Liver (tissue), 9 donors: Measurements from ENCODE around the gene GALNT6. TPM values are rescaled to one million over a fixed set of nuclear protein-coding genes. Genes with fewer than 3 reads are reported as not detected.

ENCODE experiments used
- DNase-seq: peaks from one replicate; pipeline ENCODE4 v3.0.0-alpha.2; 2017; ENCODE audit warnings: low spot score
- H3K27ac ChIP-seq, 2 donors: one replicate each; pipeline ENCODE4 v1.7.0; 2013; ENCODE audit warnings: inconsistent platforms in 2 of 2, low read length in 2 of 2, control low read depth in 1 of 2, low read depth in 1 of 2, mild to moderate bottlenecking in 1 of 2
- H3K27me3 ChIP-seq, 4 donors: one replicate each; pipeline versions ENCODE4 v1.6.1 to v1.7.0; 2013; ENCODE audit warnings: low read length in 3 of 4, inconsistent platforms in 1 of 4, mild to moderate bottlenecking in 1 of 4, moderate library complexity in 1 of 4; ENCODE audit not compliant: control insufficient read depth in 4 of 4, insufficient read depth in 4 of 4
- H3K36me3 ChIP-seq, 4 donors: one replicate each; pipeline versions ENCODE4 v1.6.1 to v1.7.0; 2013; ENCODE audit warnings: low read length in 3 of 4, mild to moderate bottlenecking in 3 of 4, low read depth in 1 of 4, moderate library complexity in 1 of 4; ENCODE audit not compliant: control insufficient read depth in 4 of 4, insufficient read depth in 3 of 4
- H3K4me1 ChIP-seq, 4 donors: one replicate each; pipeline versions ENCODE4 v1.6.1 to v1.7.0; 2013; ENCODE audit warnings: low read length in 3 of 4, mild to moderate bottlenecking in 3 of 4, moderate library complexity in 1 of 4; ENCODE audit not compliant: control insufficient read depth in 4 of 4, insufficient read depth in 4 of 4
- H3K4me3 ChIP-seq, 3 donors: one replicate each; pipeline versions ENCODE4 v1.6.1 to v1.7.0; 2013; ENCODE audit warnings: low read length in 3 of 3, control low read depth in 1 of 3, low read depth in 1 of 3, mild to moderate bottlenecking in 1 of 3
- H3K9ac ChIP-seq, 2 donors: one replicate each; pipeline ENCODE4 v1.7.0; 2013; ENCODE audit warnings: low read length in 2 of 2, mild to moderate bottlenecking in 2 of 2, moderate library complexity in 2 of 2, control low read depth in 1 of 2, low read depth in 1 of 2
- H3K9me3 ChIP-seq, 4 donors: one replicate each; pipeline versions ENCODE4 v1.6.1 to v1.7.0; 2013; ENCODE audit warnings: low read length in 3 of 4; ENCODE audit not compliant: control insufficient read depth in 4 of 4
- GABPA ChIP-seq, 2 donors: IDR thresholded peaks in 1 of 2; conservative IDR thresholded peaks in 1 of 2; 2 replicates each; pipeline ENCODE4 v1.6.1; 2016; ENCODE audit warnings: antibody characterized with exemption in 2 of 2, mild to moderate bottlenecking in 1 of 2, moderate library complexity in 1 of 2
- HNF4A ChIP-seq, 2 donors: conservative IDR thresholded peaks; 2 replicates each; pipeline ENCODE4 v1.6.1; 2016; ENCODE audit warnings: antibody characterized with exemption in 2 of 2, mild to moderate bottlenecking in 2 of 2
- HNF4G ChIP-seq: IDR thresholded peaks from 2 replicates; pipeline ENCODE4 v1.6.1; 2016; ENCODE audit warnings: antibody characterized with exemption
- JUND ChIP-seq, 2 donors: IDR thresholded peaks; 2 replicates each; pipeline ENCODE4 v1.6.1; 2016; ENCODE audit warnings: antibody characterized with exemption in 2 of 2
- RAD21 ChIP-seq, 2 donors: IDR thresholded peaks; 2 replicates each; pipeline ENCODE4 v1.6.1; 2016; ENCODE audit warnings: antibody characterized with exemption in 2 of 2, mild to moderate bottlenecking in 2 of 2
- RXRA ChIP-seq, 2 donors: IDR thresholded peaks; 2 replicates each; pipeline ENCODE4 v1.6.1; 2017 to 2018; ENCODE audit warnings: antibody characterized with exemption in 2 of 2, mild to moderate bottlenecking in 1 of 2
- SP1 ChIP-seq: IDR thresholded peaks from 2 replicates; pipeline ENCODE4 v1.6.1; 2018; ENCODE audit warnings: antibody characterized with exemption, mild to moderate bottlenecking
- TAF1 ChIP-seq: conservative IDR thresholded peaks from 2 replicates; pipeline ENCODE4 v1.6.1; 2016; ENCODE audit warnings: antibody characterized with exemption, mild to moderate bottlenecking
- WGBS: extraction: QIAGEN DNeasy Blood & Tissue Kit; methylation state at CpG from one replicate; pipeline ENCODE4 v1.1.7; 2013; 5-methylcytosine and 5-hydroxymethylcytosine counted together
- polyA plus RNA-seq, 2 donors: library from polyadenylated mRNA; stranded (reverse) in 1 of 2; unstranded in 1 of 2; fragments of 200-250 nt in 1 of 2; fragments of >200 nt in 1 of 2; fragmentation: Nextera tagmentation in 1 of 2; extraction: Ambion mirVana in 1 of 2; gene quantifications; one replicate each; pipeline versions ENCODE4 v1.2.1 to v1.2.3, GENCODE V29; 2013 to 2015
- total RNA-seq, 2 donors: library from RNA; depleted of rRNA; stranded (reverse); fragments of >200 nt; gene quantifications; one replicate each; pipeline ENCODE4 v1.2.3, GENCODE V29; 2014
- TF ChIP-seq, protein P1 (sequence below): IDR thresholded peaks from 2 replicates; pipeline ENCODE4 v1.6.1; 2016; ENCODE audit warnings: antibody characterized with exemption
- TF ChIP-seq, protein P2 (sequence below): IDR thresholded peaks from 2 replicates; pipeline ENCODE4 v1.6.1; 2016; ENCODE audit warnings: antibody characterized with exemption
- TF ChIP-seq, protein P3 (sequence below): IDR thresholded peaks from 2 replicates; pipeline ENCODE4 v1.6.1; 2016; ENCODE audit warnings: antibody characterized with exemption, mild to moderate bottlenecking
- TF ChIP-seq, protein P4 (sequence below): fragments of 150-350 bp; IDR thresholded peaks from 2 replicates; pipeline ENCODE4 v1.5.1; 2017; ENCODE audit warnings: improper control_type of control experiment, low read depth, low read length; ENCODE audit not compliant: missing input control
- donor health status: healthy.
- donor health status: healthy.
- donor health status: healthy.
- donor health status: healthy.
- donor health status: healthy.

Gene GALNT6
- total and polyA plus RNA-seq, 4 donors = 0.40 to 24.1 (median 1.2) TPM

DNA sequence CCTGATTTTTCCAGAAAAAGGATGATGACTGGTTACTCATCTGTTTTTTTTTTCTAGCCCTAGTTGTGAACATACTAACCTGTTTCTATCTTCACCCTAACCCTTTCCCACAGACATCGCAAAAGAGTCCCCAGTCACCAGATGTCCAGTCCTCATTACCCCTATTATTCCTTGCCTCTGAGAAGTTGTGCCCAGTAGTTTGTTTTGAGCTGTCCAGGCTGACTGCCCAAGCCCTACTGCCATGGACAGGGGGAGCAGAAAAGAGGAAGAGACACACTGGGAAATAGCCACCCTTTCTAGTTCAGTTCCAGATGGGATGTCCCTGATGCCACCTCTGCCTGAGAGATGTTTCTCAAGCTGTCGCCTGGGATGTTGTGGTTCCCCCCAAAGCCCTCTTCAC, 30.9 kb downstream of the GALNT6 start:
- TF ChIP-seq, protein P1, sequence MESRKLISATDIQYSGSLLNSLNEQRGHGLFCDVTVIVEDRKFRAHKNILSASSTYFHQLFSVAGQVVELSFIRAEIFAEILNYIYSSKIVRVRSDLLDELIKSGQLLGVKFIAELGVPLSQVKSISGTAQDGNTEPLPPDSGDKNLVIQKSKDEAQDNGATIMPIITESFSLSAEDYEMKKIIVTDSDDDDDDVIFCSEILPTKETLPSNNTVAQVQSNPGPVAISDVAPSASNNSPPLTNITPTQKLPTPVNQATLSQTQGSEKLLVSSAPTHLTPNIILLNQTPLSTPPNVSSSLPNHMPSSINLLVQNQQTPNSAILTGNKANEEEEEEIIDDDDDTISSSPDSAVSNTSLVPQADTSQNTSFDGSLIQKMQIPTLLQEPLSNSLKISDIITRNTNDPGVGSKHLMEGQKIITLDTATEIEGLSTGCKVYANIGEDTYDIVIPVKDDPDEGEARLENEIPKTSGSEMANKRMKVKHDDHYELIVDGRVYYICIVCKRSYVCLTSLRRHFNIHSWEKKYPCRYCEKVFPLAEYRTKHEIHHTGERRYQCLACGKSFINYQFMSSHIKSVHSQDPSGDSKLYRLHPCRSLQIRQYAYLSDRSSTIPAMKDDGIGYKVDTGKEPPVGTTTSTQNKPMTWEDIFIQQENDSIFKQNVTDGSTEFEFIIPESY = no peak
- no peak for TF ChIP-seq RXRA (IDR thresholded peaks at IDR 0.05)
- no peak for TF ChIP-seq SP1
- TF ChIP-seq HNF4A (conservative IDR thresholded peaks at IDR 0.05) = no peak
- no peak for TF ChIP-seq GABPA (IDR thresholded peaks at IDR 0.05 in 1 of 2, conservative IDR thresholded peaks at IDR 0.05 in 1 of 2)
- TF ChIP-seq, protein P2, sequence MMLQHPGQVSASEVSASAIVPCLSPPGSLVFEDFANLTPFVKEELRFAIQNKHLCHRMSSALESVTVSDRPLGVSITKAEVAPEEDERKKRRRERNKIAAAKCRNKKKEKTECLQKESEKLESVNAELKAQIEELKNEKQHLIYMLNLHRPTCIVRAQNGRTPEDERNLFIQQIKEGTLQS = no peak
- no peak for TF ChIP-seq HNF4G
- TF ChIP-seq, protein P3, sequence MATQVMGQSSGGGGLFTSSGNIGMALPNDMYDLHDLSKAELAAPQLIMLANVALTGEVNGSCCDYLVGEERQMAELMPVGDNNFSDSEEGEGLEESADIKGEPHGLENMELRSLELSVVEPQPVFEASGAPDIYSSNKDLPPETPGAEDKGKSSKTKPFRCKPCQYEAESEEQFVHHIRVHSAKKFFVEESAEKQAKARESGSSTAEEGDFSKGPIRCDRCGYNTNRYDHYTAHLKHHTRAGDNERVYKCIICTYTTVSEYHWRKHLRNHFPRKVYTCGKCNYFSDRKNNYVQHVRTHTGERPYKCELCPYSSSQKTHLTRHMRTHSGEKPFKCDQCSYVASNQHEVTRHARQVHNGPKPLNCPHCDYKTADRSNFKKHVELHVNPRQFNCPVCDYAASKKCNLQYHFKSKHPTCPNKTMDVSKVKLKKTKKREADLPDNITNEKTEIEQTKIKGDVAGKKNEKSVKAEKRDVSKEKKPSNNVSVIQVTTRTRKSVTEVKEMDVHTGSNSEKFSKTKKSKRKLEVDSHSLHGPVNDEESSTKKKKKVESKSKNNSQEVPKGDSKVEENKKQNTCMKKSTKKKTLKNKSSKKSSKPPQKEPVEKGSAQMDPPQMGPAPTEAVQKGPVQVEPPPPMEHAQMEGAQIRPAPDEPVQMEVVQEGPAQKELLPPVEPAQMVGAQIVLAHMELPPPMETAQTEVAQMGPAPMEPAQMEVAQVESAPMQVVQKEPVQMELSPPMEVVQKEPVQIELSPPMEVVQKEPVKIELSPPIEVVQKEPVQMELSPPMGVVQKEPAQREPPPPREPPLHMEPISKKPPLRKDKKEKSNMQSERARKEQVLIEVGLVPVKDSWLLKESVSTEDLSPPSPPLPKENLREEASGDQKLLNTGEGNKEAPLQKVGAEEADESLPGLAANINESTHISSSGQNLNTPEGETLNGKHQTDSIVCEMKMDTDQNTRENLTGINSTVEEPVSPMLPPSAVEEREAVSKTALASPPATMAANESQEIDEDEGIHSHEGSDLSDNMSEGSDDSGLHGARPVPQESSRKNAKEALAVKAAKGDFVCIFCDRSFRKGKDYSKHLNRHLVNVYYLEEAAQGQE = no peak
- TF ChIP-seq TAF1 = no peak
- no peak for TF ChIP-seq JUND (IDR thresholded peaks at IDR 0.05)
- 99% methylated on average over 2 of the region's 2 CpGs for WGBS

DNA sequence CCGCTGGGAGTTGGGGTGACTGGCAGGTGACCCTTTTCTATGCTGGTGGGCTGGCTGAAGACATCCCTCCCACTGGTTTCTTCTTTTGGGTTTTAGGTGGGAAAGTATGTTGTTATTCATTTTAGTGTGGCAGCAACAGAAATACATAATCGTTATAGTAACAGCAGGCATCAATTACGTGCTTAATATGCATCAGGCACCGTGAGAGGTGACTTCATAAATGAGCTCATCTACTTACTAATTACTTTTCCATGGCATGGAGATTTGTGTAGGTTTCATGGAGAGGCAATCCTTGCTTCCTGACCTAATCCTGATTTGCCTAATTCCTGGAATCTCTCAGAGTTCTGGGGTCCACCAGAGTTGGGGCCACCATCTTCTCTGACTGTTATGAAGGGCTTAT, 31.4 kb downstream of the GALNT6 start:
- DNase-seq = no peak
- Histone ChIP-seq H3K9ac (no peak overlapping the region), H3K4me1 (no peaks in the 10 kb centered on the region), H3K9me3 (no peaks in the 10 kb centered on the region), H3K27ac (no peak overlapping the region), H3K36me3 (no peaks in the 10 kb centered on the region), H3K27me3 (no peaks in the 10 kb centered on the region), H3K4me3 (no peak overlapping the region)
- TF ChIP-seq, protein P4, sequence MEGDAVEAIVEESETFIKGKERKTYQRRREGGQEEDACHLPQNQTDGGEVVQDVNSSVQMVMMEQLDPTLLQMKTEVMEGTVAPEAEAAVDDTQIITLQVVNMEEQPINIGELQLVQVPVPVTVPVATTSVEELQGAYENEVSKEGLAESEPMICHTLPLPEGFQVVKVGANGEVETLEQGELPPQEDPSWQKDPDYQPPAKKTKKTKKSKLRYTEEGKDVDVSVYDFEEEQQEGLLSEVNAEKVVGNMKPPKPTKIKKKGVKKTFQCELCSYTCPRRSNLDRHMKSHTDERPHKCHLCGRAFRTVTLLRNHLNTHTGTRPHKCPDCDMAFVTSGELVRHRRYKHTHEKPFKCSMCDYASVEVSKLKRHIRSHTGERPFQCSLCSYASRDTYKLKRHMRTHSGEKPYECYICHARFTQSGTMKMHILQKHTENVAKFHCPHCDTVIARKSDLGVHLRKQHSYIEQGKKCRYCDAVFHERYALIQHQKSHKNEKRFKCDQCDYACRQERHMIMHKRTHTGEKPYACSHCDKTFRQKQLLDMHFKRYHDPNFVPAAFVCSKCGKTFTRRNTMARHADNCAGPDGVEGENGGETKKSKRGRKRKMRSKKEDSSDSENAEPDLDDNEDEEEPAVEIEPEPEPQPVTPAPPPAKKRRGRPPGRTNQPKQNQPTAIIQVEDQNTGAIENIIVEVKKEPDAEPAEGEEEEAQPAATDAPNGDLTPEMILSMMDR = no peak
- no peak for TF ChIP-seq RAD21 (IDR thresholded peaks at IDR 0.05)
- WGBS = 92% methylated on average over 4 of the region's 4 CpGs

More for the DNA sequence above, 30.9 kb downstream of the GALNT6 start:
- H3K9ac ChIP-seq = no peak overlapping the region
- no peaks in the 10 kb centered on the region for H3K4me1 ChIP-seq
- H3K4me3 ChIP-seq = no peak overlapping the region
- DNase-seq = no peak
- no peaks in the 10 kb centered on the region for H3K36me3 ChIP-seq
- H3K27me3 ChIP-seq = no peaks in the 10 kb centered on the region
- no peak overlapping the region for H3K27ac ChIP-seq
- no peaks in the 10 kb centered on the region for H3K9me3 ChIP-seq
